DND-41 (cell line): Measurements from ENCODE around the gene TGFB1I1.
"Not testable (repeated sequence)": the region's sequence is repeated elsewhere in the genome, so short reads cannot be mapped to it uniquely, and the experiment has no call there.

Experiments
- ATAC-seq: fragments of 200-7000 bp; cut with Tn5 transposase; 3 replicates; pipeline ENCODE4 v1.9.1; 2021; ENCODE audit warnings: low read depth; ENCODE audit not compliant: insufficient read depth
- DNase-seq: peaks from one replicate; pipeline ENCODE4 v3.0.0-alpha.2; 2020
- H2AFZ ChIP-seq: 2 replicates; pipeline ENCODE4 v1.6.0; 2012; ENCODE audit warnings: low read depth, low read length
- H3K27ac ChIP-seq: 2 replicates; pipeline ENCODE4 v1.5.1; 2012; ENCODE audit warnings: low read length, inconsistent platforms
- H3K27me3 ChIP-seq: fragments of 200-600 bp; sonication (generic); 2 replicates; pipeline ENCODE4 v1.6.0; 2012; ENCODE audit warnings: low read length, mild to moderate bottlenecking, inconsistent platforms; ENCODE audit not compliant: insufficient read depth, poor library complexity
- H3K36me3 ChIP-seq: 2 replicates; pipeline ENCODE4 v1.5.1; 2012; ENCODE audit warnings: low read length, inconsistent platforms; ENCODE audit not compliant: insufficient read depth
- H3K4me1 ChIP-seq: 2 replicates; pipeline ENCODE4 v1.5.1; 2012; ENCODE audit warnings: mild to moderate bottlenecking, low read length; ENCODE audit not compliant: insufficient read depth
- H3K4me2 ChIP-seq: 2 replicates; pipeline ENCODE4 v1.6.0; 2012; ENCODE audit warnings: mild to moderate bottlenecking, moderate library complexity, low read length, inconsistent platforms; ENCODE audit not compliant: insufficient read depth
- H3K4me3 ChIP-seq, 2 experiments: fragments of 200-600 bp in 1 of 2; shearing (Covaris generic) in 1 of 2; 2 replicates each; pipeline ENCODE4 v1.5.1; 2012 to 2016; ENCODE audit warnings: inconsistent platforms in 2 of 2, low read length in 2 of 2, mild to moderate bottlenecking in 2 of 2, low read depth in 1 of 2, moderate library complexity in 1 of 2
- H3K79me2 ChIP-seq: 2 replicates; pipeline ENCODE4 v1.6.0; 2012; ENCODE audit warnings: low read length, inconsistent platforms; ENCODE audit not compliant: insufficient read depth
- H3K9ac ChIP-seq: 2 replicates; pipeline ENCODE4 v1.6.0; 2012; ENCODE audit warnings: low read depth, mild to moderate bottlenecking, inconsistent platforms, low read length, moderate library complexity
- H3K9me3 ChIP-seq: 2 replicates; pipeline ENCODE4 v1.5.1; 2012; ENCODE audit warnings: low read length, moderate library complexity, mild to moderate bottlenecking, inconsistent platforms; ENCODE audit not compliant: insufficient read depth, severe bottlenecking
- H4K20me1 ChIP-seq: 2 replicates; pipeline ENCODE4 v1.6.0; 2012; ENCODE audit warnings: low read length; ENCODE audit not compliant: insufficient read depth
- CTCF ChIP-seq: IDR thresholded peaks from 2 replicates; pipeline ENCODE4 v1.5.1; 2012; ENCODE audit warnings: borderline replicate concordance, low read length, moderate library complexity, mild to moderate bottlenecking; ENCODE audit not compliant: poor library complexity, severe bottlenecking; ENCODE audit errors: extremely low read depth
- EZH2 ChIP-seq: IDR thresholded peaks from 3 replicates; pipeline ENCODE4 v1.6.1; 2012; ENCODE audit warnings: borderline replicate concordance, low read depth, mild to moderate bottlenecking, moderate library complexity, low read length, inconsistent platforms; ENCODE audit not compliant: severe bottlenecking

Gene TGFB1I1

DNA sequence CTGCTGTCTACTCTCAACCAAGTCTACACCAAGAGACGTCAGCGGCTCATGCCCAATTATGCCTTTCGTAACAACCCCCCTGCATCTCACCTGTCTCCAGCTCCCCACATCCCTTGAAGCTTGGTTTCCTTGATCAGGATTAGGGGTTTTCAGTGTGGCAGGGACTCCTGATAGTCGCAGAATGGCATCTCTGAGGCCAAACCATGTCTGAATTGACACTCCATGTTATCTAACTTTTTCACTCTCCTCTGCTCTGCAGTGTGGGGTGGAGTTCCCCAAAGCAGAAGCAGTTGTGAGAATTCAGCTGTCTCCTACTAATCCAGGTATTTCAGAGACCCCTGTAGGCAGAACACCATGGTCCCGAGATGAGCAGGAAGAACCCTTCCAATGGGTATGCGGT is 50.1 kb downstream of the TGFB1I1 start:
- Histone ChIP-seq H3K4me1 (no peaks in the 10 kb centered on the region), H3K4me2 (no peak overlapping the region), H3K36me3 (no peaks in the 10 kb centered on the region), H2AFZ (no peak overlapping the region), H3K9ac (no peak overlapping the region), H3K27me3 (peaks cover 2% of the 10 kb centered on the region), H3K9me3 (no peaks in the 10 kb centered on the region), H4K20me1 (no peaks in the 10 kb centered on the region), H3K4me3 (no peak overlapping the region), H3K79me2 (no peaks in the 10 kb centered on the region), H3K27ac (no peak overlapping the region)
- ATAC-seq = no peak
- no peak for DNase-seq
- no peak for TF ChIP-seq CTCF

DNA sequence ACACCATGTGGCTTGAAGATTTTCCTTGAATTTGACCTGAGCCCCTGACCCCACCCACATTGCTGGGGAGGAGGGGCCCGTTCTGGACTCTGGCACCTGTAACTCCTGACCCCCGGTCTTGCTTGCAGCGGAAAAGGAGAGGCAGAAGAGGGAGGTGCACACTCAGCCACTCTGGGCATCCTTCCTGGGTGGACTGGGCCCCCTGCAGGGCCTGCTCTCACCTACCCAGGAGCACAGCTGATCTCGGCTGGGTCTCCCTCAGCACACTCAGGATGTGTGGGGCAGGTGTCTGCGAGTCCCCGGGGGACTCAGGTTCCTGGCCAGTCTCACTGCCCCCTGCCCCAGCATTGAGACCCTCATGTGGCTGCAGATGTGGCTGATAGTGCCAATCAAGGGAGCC is 51.8 kb downstream of the TGFB1I1 start:
- H3K9me3 ChIP-seq, H3K4me2 ChIP-seq, H3K4me1 ChIP-seq, DNase-seq, H3K36me3 ChIP-seq, H4K20me1 ChIP-seq, H3K79me2 ChIP-seq, ATAC-seq, H2AFZ ChIP-seq, H3K27ac ChIP-seq, H3K4me3 ChIP-seq, H3K27me3 ChIP-seq, H3K9ac ChIP-seq: not testable (repeated sequence)

- TF ChIP-seq CTCF (no peak), EZH2 (no peak)
- Histone ChIP-seq H3K4me2 (no peak overlapping the region), H2AFZ (no peak overlapping the region), H3K4me1 (no peaks in the 10 kb centered on the region), H3K36me3 (no peaks in the 10 kb centered on the region), H4K20me1 (no peaks in the 10 kb centered on the region), H3K27me3 (peaks cover 5% of the 10 kb centered on the region), H3K4me3 (no peak overlapping the region), H3K9me3 (no peaks in the 10 kb centered on the region), H3K27ac (no peak overlapping the region), H3K9ac (no peak overlapping the region), H3K79me2 (no peaks in the 10 kb centered on the region)
- no peak for ATAC-seq
- DNase-seq = no peak
These were observed 53.2 kb downstream of the TGFB1I1 start for GRCh38 chr16:31525113-31525512.
